Kidney (tissue), 14 donors: ENCODE data around the gene NKX2-4. TPM values are rescaled to one million over a fixed set of nuclear protein-coding genes. Genes with fewer than 3 reads are reported as not detected.

Experiments
- DNase-seq, 5 donors: peaks; one replicate each; pipeline ENCODE4 v3.0.0-alpha.2; 2013 to 2020
- FAIRE-seq: peaks from 2 replicates; lab custom pipeline; 2012; peaks lifted over from hg19 to GRCh38; lab: Jason Lieb, UNC
- H3K27ac ChIP-seq, 2 donors: one replicate each; pipeline ENCODE4 v1.7.0; 2013; ENCODE audit warnings: low read depth in 2 of 2, low read length in 2 of 2, inconsistent platforms in 1 of 2
- H3K27me3 ChIP-seq: one replicate; pipeline ENCODE4 v1.7.1; 2013; ENCODE audit warnings: low read length, inconsistent platforms; ENCODE audit not compliant: control insufficient read depth, insufficient read depth
- H3K36me3 ChIP-seq, 3 donors: one replicate each; pipeline versions ENCODE4 v1.7.0 to v1.7.1; 2013; ENCODE audit warnings: low read length in 3 of 3, control low read depth in 1 of 3, inconsistent platforms in 1 of 3; ENCODE audit not compliant: insufficient read depth in 3 of 3, control insufficient read depth in 2 of 3
- H3K4me1 ChIP-seq, 3 donors: one replicate each; pipeline versions ENCODE4 v1.7.0 to v1.7.1; 2013; ENCODE audit warnings: low read length in 3 of 3, inconsistent platforms in 1 of 3, low read depth in 1 of 3; ENCODE audit not compliant: control insufficient read depth in 2 of 3, insufficient read depth in 2 of 3
- H3K4me3 ChIP-seq, 3 donors: one replicate each; pipeline versions ENCODE4 v1.7.0 to v1.8.1; 2013; ENCODE audit warnings: low read length in 3 of 3, control low read depth in 1 of 3, inconsistent platforms in 1 of 3
- H3K9ac ChIP-seq, 3 donors: one replicate each; pipeline versions ENCODE4 v1.7.0 to v1.7.1; 2013; ENCODE audit warnings: low read length in 3 of 3, control low read depth in 1 of 3, inconsistent platforms in 1 of 3
- H3K9me3 ChIP-seq, 3 donors: one replicate each; pipeline versions ENCODE4 v1.7.0 to v1.7.1; 2013; ENCODE audit warnings: low read length in 3 of 3, control low read depth in 1 of 3, inconsistent platforms in 1 of 3; ENCODE audit not compliant: control insufficient read depth in 2 of 3, insufficient read depth in 1 of 3
- CTCF ChIP-seq: IDR thresholded peaks from 3 replicates; pipeline ENCODE4 v1.5.1; 2012; ENCODE audit warnings: mild to moderate bottlenecking, moderate library complexity, borderline replicate concordance; ENCODE audit not compliant: insufficient read depth; ENCODE audit errors: extremely low read depth
- intact Hi-C: fragments of 100-400 bp; cut with DNase I; formaldehyde crosslinking; loops from one replicate; pipeline ENCODE4 v1.11.1; 2022
- polyA plus RNA-seq: library from polyadenylated mRNA; stranded (reverse); fragments of 350-450 nt; fragmentation: Illumina TruSeq; extraction: RNeasy Lipid Tissue Mini Kit (QIAGEN cat#74804); gene quantifications from one replicate; pipeline ENCODE4 v1.2.3, GENCODE V29; 2014; ENCODE audit warnings: low read depth, low replicate concordance; ENCODE audit not compliant: insufficient read depth
- total RNA-seq: library from RNA; stranded (reverse); fragmentation: NEBNext Ultra II Directional; extraction: Animal tissue kit (Norgen Biotek cat#: 25700); gene quantifications from one replicate; pipeline ENCODE4 v1.2.1, GENCODE V29; 2021
- donor health status: control.
- donor health status: control.
- donor health status: control.
- donor health status: control.
- donor health status: control.
- donor health status: DM: yes; HTN: yes; CAD: no.
- donor health status: Normal renal cell carcinoma (clear cell type).

The NKX2-4 gene
- total and polyA plus RNA-seq, 2 donors from 2014 or later, result not detected

GRCh38 chr20:21389368-21389767 is 8.0 kb downstream of the NKX2-4 start:
- TF ChIP-seq CTCF, result no peak
- H3K27ac ChIP-seq, result no peak overlapping the region
- H3K9me3 ChIP-seq, result no peaks in the 10 kb centered on the region
- no peak overlapping the region for H3K9ac ChIP-seq
- DNase-seq (no peak), FAIRE-seq (no peak)
- no peaks in the 10 kb centered on the region for H3K4me1 ChIP-seq
- H3K27me3 ChIP-seq, result peaks cover 32% of the 10 kb centered on the region
- H3K4me3 ChIP-seq, result no peak overlapping the region
- intact Hi-C loops, result no loop called here
- peaks cover 0 to 19% (median 6%) of the 10 kb centered on the region in 3 donors for H3K36me3 ChIP-seq

GRCh38 chr20:21388566-21388965 is 8.8 kb downstream of the NKX2-4 start:
- no peak for TF ChIP-seq CTCF
- no peaks in the 10 kb centered on the region for H3K9me3 ChIP-seq
- H3K36me3 ChIP-seq, result peaks cover 0 to 19% (median 11%) of the 10 kb centered on the region in 3 donors
- no peak for DNase-seq
- H3K27ac ChIP-seq, result no peak overlapping the region
- no peak overlapping the region for H3K9ac ChIP-seq
- no peak overlapping the region for H3K4me3 ChIP-seq
- FAIRE-seq, result no peak
- intact Hi-C loops, result no loop called here
- peaks cover 24% of the 10 kb centered on the region for H3K27me3 ChIP-seq
- no peaks in the 10 kb centered on the region for H3K4me1 ChIP-seq

- no peak for DNase-seq
- FAIRE-seq, result no peak
- no peaks in the 10 kb centered on the region for H3K9me3 ChIP-seq
- no peak overlapping the region for H3K9ac ChIP-seq
- no peak overlapping the region for H3K4me3 ChIP-seq
- H3K4me1 ChIP-seq, result no peaks in the 10 kb centered on the region
- H3K27me3 ChIP-seq, result peaks cover 13% of the 10 kb centered on the region
- TF ChIP-seq CTCF, result no peak
- no peak overlapping the region for H3K27ac ChIP-seq
- intact Hi-C loops, result no loop called here
- H3K36me3 ChIP-seq, result peaks cover 0 to 21% (median 13%) of the 10 kb centered on the region in 3 donors
Measured at GRCh38 chr20:21387528-21387927, 9.8 kb downstream of the NKX2-4 start.

GRCh38 chr20:21386111-21386510 is 11.2 kb downstream of the NKX2-4 start:
- Histone ChIP-seq H3K4me3 (no peak overlapping the region), H3K27me3 (peaks cover 5% of the 10 kb centered on the region), H3K27ac (no peak overlapping the region), H3K9me3 (no peaks in the 10 kb centered on the region), H3K4me1 (no peaks in the 10 kb centered on the region), H3K9ac (no peak overlapping the region), H3K36me3 (peaks cover 0 to 30% (median 15%) of the 10 kb centered on the region in 3 donors)
- DNase-seq, result no peak
- TF ChIP-seq CTCF, result no peak
- FAIRE-seq, result no peak
- intact Hi-C loops, result no loop called here
